Neural cell (in vitro differentiated cells): ENCODE results near the gene AGBL4. TPM values are rescaled to one million over a fixed set of nuclear protein-coding genes. Genes with fewer than 3 reads are reported as not detected.

Experiments
- polyA plus RNA-seq: library from polyadenylated mRNA; depleted of rRNA; stranded (reverse); fragments of >200 nt; gene quantifications from 2 replicates; pipeline ENCODE4 v1.2.3, GENCODE V29; 2014
- small RNA-seq, 3 experiments: library from RNA; depleted of rRNA; stranded (forward); fragments of <200 nt; gene quantifications; one replicate each; pipeline ENCODE3, GENCODE V24; 2012

AGBL4 gene
- polyA plus RNA-seq, 1 donor from 2014 or later: 1.3 TPM

Small RNA genes lying within 50 kb of the gene (small RNA-seq; reads per million reads assigned to genes)
- gene AL390023.1: 0 reads per million in 3 experiments

Other genes starting within 250 kb of the AGBL4 start
- 81.0 and 105 TPM in 2 replicates for gene ELAVL4, start 85.0 kb upstream of the AGBL4 start, polyA plus RNA-seq